SK-N-SH (cell line): ENCODE measurements around the gene GNB5. TPM values are rescaled to one million over a fixed set of nuclear protein-coding genes. Genes with fewer than 3 reads are reported as not detected.
"Not testable (repeated sequence)": the region's sequence is repeated elsewhere in the genome, so short reads cannot be mapped to it uniquely, and the experiment has no call there.

Experiments
- CTCF ChIA-PET: fragments of 300-600, 350-600 bp; formaldehyde crosslinking; extraction: SDS; loops from one replicate; lab custom pipeline; 2021; lab: Yijun Ruan, JAX
- POLR2A ChIA-PET: fragments of 350-600 bp; sonication (Branson Sonifier 250); formaldehyde crosslinking; extraction: SDS; loops from one replicate; lab custom pipeline; 2020; ENCODE audit warnings: antibody characterized with exemption, inconsistent platforms; lab: Yijun Ruan, JAX
- DNase-seq: peaks from one replicate; pipeline ENCODE4 v3.0.0; 2012
- H2AFZ ChIP-seq: fragments of 200-600 bp; sonication (generic); 2 replicates; pipeline ENCODE4 v1.8.1; 2016; ENCODE audit warnings: antibody characterized with exemption, mild to moderate bottlenecking, low read depth
- H3F3A ChIP-seq: fragments of 200-600 bp; sonication (generic); replicated peaks from 2 replicates; pipeline ENCODE3; 2016; ENCODE audit warnings: antibody characterized with exemption, mild to moderate bottlenecking; ENCODE audit not compliant: insufficient read depth
- H3K27ac ChIP-seq, 2 experiments: fragments of 200-500 bp in 1 of 2; fragments of 200-600 bp in 1 of 2; sonication (Bioruptor generic) in 1 of 2; sonication (generic), shearing (Covaris generic) in 1 of 2; 2 replicates each; pipeline versions ENCODE4 v1.5.1 to v1.6.1; 2014 to 2016; ENCODE audit warnings: low read depth in 2 of 2, inconsistent platforms in 1 of 2, low read length in 1 of 2, mild to moderate bottlenecking in 1 of 2, mixed read lengths in 1 of 2
- H3K27me3 ChIP-seq: fragments of 200-600 bp; sonication (generic), shearing (Covaris generic); 2 replicates; pipeline ENCODE4 v1.6.1; 2016; ENCODE audit warnings: mixed run types; ENCODE audit not compliant: insufficient read depth
- H3K36me3 ChIP-seq, 2 experiments: fragments of 200-500 bp in 1 of 2; fragments of 200-600 bp in 1 of 2; sonication (Bioruptor generic) in 1 of 2; sonication (generic) in 1 of 2; replicated peaks in 1 of 2; 2 replicates each; pipeline versions ENCODE3 to v1.5.1; 2014 to 2016; ENCODE audit warnings: low read length in 1 of 2, mild to moderate bottlenecking in 1 of 2; ENCODE audit not compliant: insufficient read depth in 2 of 2, control insufficient read depth in 1 of 2
- H3K4me1 ChIP-seq, 2 experiments: fragments of 200-500 bp in 1 of 2; fragments of 200-600 bp in 1 of 2; sonication (Bioruptor generic) in 1 of 2; sonication (generic), shearing (Covaris generic) in 1 of 2; 2 replicates each; pipeline versions ENCODE4 v1.5.1 to v1.6.1; 2014 to 2016; ENCODE audit warnings: low read depth in 1 of 2, low read length in 1 of 2, mixed run types in 1 of 2; ENCODE audit not compliant: insufficient read depth in 2 of 2, control insufficient read depth in 1 of 2
- H3K4me2 ChIP-seq: fragments of 200-600 bp; sonication (generic), shearing (Covaris generic); 2 replicates; pipeline ENCODE4 v1.6.1; 2017; ENCODE audit warnings: mixed run types
- H3K4me3 ChIP-seq, 2 experiments: fragments of 200-500 bp in 1 of 2; fragments of 200-600 bp in 1 of 2; sonication (Bioruptor generic) in 1 of 2; sonication (generic), shearing (Covaris generic) in 1 of 2; 2 replicates each; pipeline versions ENCODE4 v1.5.1 to v1.8.1; 2014 to 2016; ENCODE audit warnings: low read depth in 2 of 2, inconsistent platforms in 1 of 2, low read length in 1 of 2, mild to moderate bottlenecking in 1 of 2, mixed read lengths in 1 of 2, moderate library complexity in 1 of 2
- H3K79me2 ChIP-seq: fragments of 200-600 bp; sonication (generic); 2 replicates; pipeline ENCODE4 v1.8.1; 2017; ENCODE audit warnings: mild to moderate bottlenecking; ENCODE audit not compliant: insufficient read depth
- H3K9ac ChIP-seq: fragments of 200-600 bp; sonication (generic); 2 replicates; pipeline ENCODE4 v1.6.1; 2017; ENCODE audit warnings: mixed run types
- H3K9me2 ChIP-seq: fragments of 200-600 bp; sonication (generic); 2 replicates; pipeline ENCODE4 v1.6.1; 2017; ENCODE audit warnings: mixed run types
- H3K9me3 ChIP-seq: fragments of 200-600 bp; sonication (generic); 2 replicates; pipeline ENCODE4 v1.6.1; 2017; ENCODE audit warnings: mixed run types, mild to moderate bottlenecking, moderate library complexity
- H4K20me1 ChIP-seq: fragments of 200-600 bp; sonication (generic); 2 replicates; pipeline ENCODE4 v1.6.1; 2017; ENCODE audit warnings: mild to moderate bottlenecking, mixed run types; ENCODE audit not compliant: insufficient read depth
- SIN3A ChIP-seq: IDR thresholded peaks from 2 replicates; pipeline ENCODE4 v1.6.1; 2012; ENCODE audit warnings: low read depth, mild to moderate bottlenecking, low read length, moderate library complexity, borderline replicate concordance
- YY1 ChIP-seq: IDR thresholded peaks from 2 replicates; pipeline ENCODE4 v1.4.0; 2012; ENCODE audit warnings: low read depth, mild to moderate bottlenecking
- WGBS: methylation state at CpG from one replicate; pipeline ENCODE4 v1.1.6; 2017; ENCODE audit warnings: low lambda C conversion rate; 5-methylcytosine and 5-hydroxymethylcytosine counted together
- polyA plus RNA-seq, 3 experiments: library from polyadenylated mRNA; depleted of rRNA; stranded (reverse); fragments of >200 nt; gene quantifications; 2 replicates each; pipeline ENCODE4 v1.2.3, GENCODE V29; 2012
- TF ChIP-seq, protein P1 (sequence below): IDR thresholded peaks from 2 replicates; pipeline ENCODE4 v1.4.0; 2012; ENCODE audit warnings: low read depth

Gene GNB5
- polyA plus RNA-seq, 1 of the 3 experiments (the other 2 are of a cell fraction) = 73.7 TPM

DNA sequence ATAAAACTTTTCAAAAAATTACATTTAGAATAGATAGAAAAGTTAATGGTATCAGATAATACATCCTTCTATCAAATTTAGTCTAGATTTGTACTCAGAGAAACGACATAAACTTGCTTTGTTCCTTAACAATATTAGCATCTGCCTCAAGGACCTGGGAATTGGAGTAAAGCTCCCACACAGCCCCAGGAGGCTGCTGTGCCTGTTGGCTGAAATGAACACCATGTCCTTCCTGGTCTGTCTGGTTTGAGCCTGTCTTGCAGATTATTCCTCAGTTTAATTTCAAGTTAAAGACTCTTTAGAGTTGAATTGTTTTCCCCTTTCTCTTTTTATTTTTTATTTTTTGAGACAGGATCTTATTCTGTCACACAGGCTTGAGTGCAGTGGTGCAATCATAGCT lies 19.4 kb downstream of the GNB5 start (continued):
- TF ChIP-seq SIN3A = no peak
- TF ChIP-seq, all 33 proteins: peak for 0

DNA sequence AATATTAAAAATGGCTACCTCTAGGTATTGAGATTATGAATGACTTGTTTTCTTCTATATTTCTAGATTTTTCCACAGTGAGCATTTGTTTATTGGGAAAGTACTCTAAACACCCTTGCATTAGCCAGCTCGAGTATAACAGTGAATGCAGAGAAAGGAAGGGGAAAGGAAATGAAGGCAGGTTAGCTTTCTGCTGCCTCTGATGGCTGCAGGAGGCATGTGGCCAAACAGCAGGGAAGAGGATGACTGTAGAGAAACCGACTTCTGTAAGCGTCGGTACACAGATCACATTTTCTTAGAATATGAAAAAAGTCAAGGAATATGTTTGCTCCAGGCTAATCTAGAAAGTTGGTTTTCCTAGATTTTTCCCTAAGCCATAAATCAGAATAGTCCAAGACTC lies 19.8 kb downstream of the GNB5 start:
- no peak overlapping the region for H3K4me3 ChIP-seq
- CTCF ChIA-PET = interaction anchor here (0.6 to 2.4 kb wide), 6 partner anchors 9 to 159 kb away, joined by 3 to 10 read pairs (median 3); no protein-coding TSS in a partner anchor
- H3K4me2 ChIP-seq = 0 out of 2 replicates have a peak overlapping the region, but pooled peaks have one; percentile 21
- DNase-seq = peak; percentile 19
- no peaks in the 10 kb centered on the region for H4K20me1 ChIP-seq
- no peak overlapping the region for H2AFZ ChIP-seq
- H3K9me2 ChIP-seq = no peaks in the 10 kb centered on the region
- POLR2A ChIA-PET = no interaction called here
- 0 out of 4 replicates have a peak overlapping the region, but pooled peaks of 1 of the 2 experiments have one; percentile 22 for H3K27ac ChIP-seq
- H3K36me3 ChIP-seq = peaks cover 0 to 8% of the 10 kb centered on the region in 2 experiments
- peaks cover 0 to 4% of the 10 kb centered on the region in 2 experiments; a peak in 1 of 4 replicates for H3K4me1 ChIP-seq
- WGBS = 49% methylated on average over 4 of the region's 4 CpGs
- H3K9ac ChIP-seq = no peak overlapping the region
- no peaks in the 10 kb centered on the region for H3K27me3 ChIP-seq
- no peaks in the 10 kb centered on the region for H3K9me3 ChIP-seq
- H3K79me2 ChIP-seq = peaks cover 85% of the 10 kb centered on the region
- H3F3A ChIP-seq = no peaks in the 10 kb centered on the region
- TF ChIP-seq YY1 = no peak
- TF ChIP-seq, protein P1, sequence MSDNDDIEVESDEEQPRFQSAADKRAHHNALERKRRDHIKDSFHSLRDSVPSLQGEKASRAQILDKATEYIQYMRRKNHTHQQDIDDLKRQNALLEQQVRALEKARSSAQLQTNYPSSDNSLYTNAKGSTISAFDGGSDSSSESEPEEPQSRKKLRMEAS = peak; percentile 21; the same call in 1 of the 2 replicates

DNA sequence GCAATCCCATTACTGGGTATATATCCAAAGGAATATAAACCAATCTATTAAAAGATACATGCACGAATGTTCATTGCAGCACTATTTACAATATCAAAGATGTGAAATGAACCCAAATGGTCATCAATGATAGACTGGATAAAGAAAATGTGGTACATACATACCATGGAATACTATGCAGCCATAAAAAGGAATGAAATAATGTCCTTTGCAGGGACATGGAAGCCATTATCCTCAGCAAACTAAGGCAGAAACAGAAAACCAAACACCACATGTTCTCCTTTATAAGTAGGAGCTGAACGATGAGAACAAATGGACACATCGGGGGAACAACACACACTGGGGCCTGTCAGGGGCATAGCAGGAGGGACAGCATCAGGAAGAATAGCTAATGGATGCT lies 21.0 kb downstream of the GNB5 start:
- H3F3A ChIP-seq, H4K20me1 ChIP-seq, H3K9ac ChIP-seq, H3K4me1 ChIP-seq, POLR2A ChIA-PET, H3K9me2 ChIP-seq, H3K36me3 ChIP-seq, H3K4me3 ChIP-seq, H3K27me3 ChIP-seq, DNase-seq, H3K4me2 ChIP-seq, H3K9me3 ChIP-seq, H2AFZ ChIP-seq, H3K27ac ChIP-seq: not testable (repeated sequence)
- CTCF ChIA-PET = interaction anchor here (1.2 to 1.6 kb wide), 3 partner anchors 16 to 31 kb away, joined by 3 to 5 read pairs (median 5); no protein-coding TSS in a partner anchor
- 96% methylated on average over 3 of the region's 3 CpGs for WGBS
- peaks cover 85% of the 10 kb centered on the region for H3K79me2 ChIP-seq

DNA sequence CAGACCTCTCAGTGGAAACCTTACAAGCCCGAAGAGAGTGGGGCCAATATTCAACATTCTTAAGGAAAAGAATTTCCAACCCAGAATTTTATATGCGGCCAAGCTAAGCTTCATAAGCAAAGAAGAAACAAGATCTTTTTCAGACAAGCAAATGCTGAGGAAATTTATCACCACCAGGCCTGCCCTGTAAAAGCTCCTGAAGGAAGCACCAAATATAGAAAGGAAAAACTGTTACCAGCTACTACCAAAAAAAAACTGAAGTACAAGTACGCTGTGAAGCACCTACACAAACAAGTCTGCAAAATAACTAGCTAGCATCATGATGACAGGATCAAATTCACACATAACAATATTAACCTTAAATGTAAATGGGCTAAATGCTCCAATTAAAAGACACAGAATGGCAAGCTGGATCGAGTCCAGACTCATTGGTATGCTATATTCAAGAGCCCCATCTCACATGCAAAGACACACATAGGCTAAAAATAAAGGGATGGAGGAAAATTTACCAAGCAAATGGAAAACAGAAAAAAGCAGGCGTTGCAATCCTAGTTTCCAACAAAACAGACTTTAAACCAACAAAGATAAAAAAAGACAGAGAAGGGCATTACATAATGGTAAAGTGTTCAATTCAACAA lies 25.6 kb downstream of the GNB5 start:
- H4K20me1 ChIP-seq, H3K9me3 ChIP-seq, H3K9me2 ChIP-seq, H3K9ac ChIP-seq, H3K27ac ChIP-seq, H3K4me2 ChIP-seq, H3K4me1 ChIP-seq, H3K4me3 ChIP-seq, H3K27me3 ChIP-seq, H3F3A ChIP-seq, H2AFZ ChIP-seq, DNase-seq, POLR2A ChIA-PET: not testable (repeated sequence)
- H3K36me3 ChIP-seq = peaks cover 0 to 11% of the 10 kb centered on the region in 2 experiments
- peaks cover 75% of the 10 kb centered on the region for H3K79me2 ChIP-seq
- WGBS = 82% methylated on average over 5 of the region's 5 CpGs
- CTCF ChIA-PET = interaction anchor here (1.1 to 3.1 kb wide), 4 partner anchors 11 to 62 kb away, joined by 3 to 15 read pairs (median 4); no protein-coding TSS in a partner anchor
